Measurements from ENCODE around the gene CD247. TPM values are rescaled to one million over a fixed set of nuclear protein-coding genes. Genes with fewer than 3 reads are reported as not detected.

The CD247 gene
- total RNA-seq, 1 donor from 2014 or later, result not detected

GRCh38 chr1:167546935-167547334 lies 28.6 kb upstream of the CD247 start:
- no peaks in the 10 kb centered on the region for H3K9me3 Mint-ChIP-seq (ENCODE audit: unreplicated experiment)
- H3K4me3 Mint-ChIP-seq (ENCODE audit: unreplicated experiment), result no peak overlapping the region
- DNase-seq (ENCODE audit: extremely low spot score, unreplicated experiment), result no peak
- no peaks in the 10 kb centered on the region for H3K36me3 Mint-ChIP-seq (ENCODE audit: unreplicated experiment)
- H3K27me3 Mint-ChIP-seq (ENCODE audit: unreplicated experiment), result no peaks in the 10 kb centered on the region
- no peak overlapping the region for H3K27ac Mint-ChIP-seq (ENCODE audit: unreplicated experiment)
- H3K4me1 Mint-ChIP-seq (ENCODE audit: unreplicated experiment), result no peaks in the 10 kb centered on the region
- no peak for TF ChIP-seq CTCF (IDR thresholded peaks at IDR 0.05)

- H3K4me3 Mint-ChIP-seq (ENCODE audit: unreplicated experiment), result no peak overlapping the region
- no peaks in the 10 kb centered on the region for H3K9me3 Mint-ChIP-seq (ENCODE audit: unreplicated experiment)
- TF ChIP-seq CTCF (IDR thresholded peaks at IDR 0.05), result no peak
These were observed 27.0 kb upstream of the CD247 start for GRCh38 chr1:167545349-167545748.

GRCh38 chr1:167544447-167545093 lies 26.2 kb upstream of the CD247 start:
- no peak overlapping the region for H3K27ac Mint-ChIP-seq (ENCODE audit: unreplicated experiment)
- DNase-seq (ENCODE audit: extremely low spot score, unreplicated experiment), result no peak
- no peaks in the 10 kb centered on the region for H3K9me3 Mint-ChIP-seq (ENCODE audit: unreplicated experiment)
- no peak for TF ChIP-seq CTCF (IDR thresholded peaks at IDR 0.05)
- H3K4me1 Mint-ChIP-seq (ENCODE audit: unreplicated experiment), result no peaks in the 10 kb centered on the region
- no peaks in the 10 kb centered on the region for H3K36me3 Mint-ChIP-seq (ENCODE audit: unreplicated experiment)
- H3K27me3 Mint-ChIP-seq (ENCODE audit: unreplicated experiment), result no peaks in the 10 kb centered on the region
- no peak overlapping the region for H3K4me3 Mint-ChIP-seq (ENCODE audit: unreplicated experiment)

More at GRCh38 chr1:167545349-167545748, 27.0 kb upstream of the CD247 start:
- no peak for DNase-seq (ENCODE audit: extremely low spot score, unreplicated experiment)
- H3K27me3 Mint-ChIP-seq (ENCODE audit: unreplicated experiment), result no peaks in the 10 kb centered on the region
- H3K36me3 Mint-ChIP-seq (ENCODE audit: unreplicated experiment), result no peaks in the 10 kb centered on the region
- H3K4me1 Mint-ChIP-seq (ENCODE audit: unreplicated experiment), result no peaks in the 10 kb centered on the region
- no peak overlapping the region for H3K27ac Mint-ChIP-seq (ENCODE audit: unreplicated experiment)

- TF ChIP-seq CTCF (IDR thresholded peaks at IDR 0.05), result no peak
- no peaks in the 10 kb centered on the region for H3K9me3 Mint-ChIP-seq (ENCODE audit: unreplicated experiment)
These were observed 25.1 kb upstream of the CD247 start for GRCh38 chr1:167543199-167543990.

More at GRCh38 chr1:167543199-167543990, 25.1 kb upstream of the CD247 start:
- H3K4me1 Mint-ChIP-seq (ENCODE audit: unreplicated experiment), result no peaks in the 10 kb centered on the region
- H3K4me3 Mint-ChIP-seq (ENCODE audit: unreplicated experiment), result no peak overlapping the region
- no peak overlapping the region for H3K27ac Mint-ChIP-seq (ENCODE audit: unreplicated experiment)
- DNase-seq (ENCODE audit: extremely low spot score, unreplicated experiment), result no peak
- H3K27me3 Mint-ChIP-seq (ENCODE audit: unreplicated experiment), result no peaks in the 10 kb centered on the region
- no peaks in the 10 kb centered on the region for H3K36me3 Mint-ChIP-seq (ENCODE audit: unreplicated experiment)

Measured in osteocyte (in vitro differentiated cells).